Activated T-cell treated with anti-CD3 and anti-CD28 coated beads for 24 hours (primary cell): ENCODE data around the gene PDIK1L.

ENCODE experiments used
- DNase-seq: peaks from one replicate; pipeline ENCODE4 v3.0.0-alpha.2; 2020; ENCODE audit warnings: low read depth

PDIK1L gene

DNA sequence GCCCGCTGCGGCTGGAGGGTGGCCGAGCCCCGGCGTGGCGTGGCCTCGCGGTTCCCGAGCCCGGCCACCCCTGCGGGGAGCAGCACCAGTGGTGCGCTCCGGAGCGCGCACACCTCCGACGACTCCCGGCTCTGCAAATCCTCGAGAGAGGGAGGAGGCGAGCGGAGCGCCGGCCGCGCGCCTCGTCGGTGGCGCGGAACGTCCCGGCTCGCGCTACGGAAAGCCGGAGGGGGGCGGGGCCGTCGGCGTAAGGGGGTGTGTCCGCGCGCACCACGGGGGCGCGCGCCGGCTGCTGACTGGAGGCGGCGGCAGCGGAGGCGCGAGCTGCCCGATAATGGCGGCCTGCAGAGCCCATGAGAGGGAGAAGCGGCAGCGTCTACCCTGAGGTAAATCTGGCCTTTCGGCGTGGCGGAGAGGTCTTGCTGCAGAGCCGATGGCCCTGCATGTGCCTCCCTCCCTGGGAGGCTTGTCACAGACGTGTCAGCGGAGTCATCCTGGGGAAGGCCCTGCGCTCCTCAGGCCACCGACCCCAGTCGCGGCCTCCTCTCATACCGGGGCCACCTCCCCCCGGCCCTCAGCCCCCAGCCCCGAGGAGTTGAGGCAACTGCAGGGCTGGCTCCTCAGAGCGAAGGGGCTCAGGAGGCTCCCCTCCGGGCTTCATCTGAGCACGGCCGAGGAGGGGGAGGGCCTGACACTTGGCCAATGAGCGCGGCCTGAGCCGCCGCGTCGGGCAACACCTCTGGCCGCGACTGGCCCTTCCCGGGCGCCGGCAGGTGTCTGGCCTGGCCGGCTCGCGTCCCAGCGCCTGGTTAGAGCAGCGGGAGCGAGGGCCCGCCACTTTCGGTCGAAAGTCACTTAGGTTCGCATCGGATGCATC is at the start of gene PDIK1L:
Gene PDIK1L (plus strand): TSS at position 295 of the 877 bp plus-strand sequence. CDS start 2,485 bp downstream, outside the sequence.
- peak; percentile 93 for DNase-seq

DNA sequence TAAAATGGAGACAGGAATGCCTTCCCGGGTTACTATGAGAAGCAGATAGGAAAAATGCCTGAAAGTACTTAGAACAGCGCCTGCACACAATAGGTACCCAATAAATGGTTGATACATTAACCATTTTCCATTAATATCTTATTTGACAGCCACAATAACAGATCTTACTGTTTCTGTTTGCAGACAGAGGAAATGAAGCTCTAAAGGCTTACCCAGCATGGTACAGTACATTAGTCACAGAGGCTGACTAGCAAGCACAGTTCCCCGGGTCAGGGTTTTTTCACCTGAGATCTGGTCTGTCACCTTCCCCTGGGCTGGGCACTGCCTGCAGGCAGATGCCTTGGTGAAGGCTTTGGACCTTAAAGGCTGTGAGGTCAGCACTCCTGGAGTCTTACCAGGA is 47.1 kb upstream of the PDIK1L start:
- no peak for DNase-seq

DNA sequence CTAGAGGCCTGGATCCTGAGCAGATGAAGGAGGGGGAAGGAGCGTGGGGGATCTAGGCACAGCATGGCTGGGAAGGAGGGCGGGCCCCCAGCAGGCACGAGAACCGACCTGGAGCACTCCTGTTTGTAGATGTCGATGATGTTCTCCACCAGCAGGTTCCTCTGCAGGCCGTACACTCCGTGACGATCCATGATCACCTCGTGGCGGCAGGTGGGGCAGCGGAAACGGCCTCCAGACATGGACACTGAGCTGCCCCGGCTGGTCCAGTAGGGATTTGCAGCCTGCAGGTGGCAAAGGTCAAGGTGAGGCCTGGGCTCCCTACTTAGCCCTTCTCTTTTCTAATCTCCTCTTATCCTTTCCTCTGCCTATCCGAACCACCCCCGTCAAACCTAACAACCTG is 45.5 kb upstream of the PDIK1L start:
- DNase-seq: no peak

DNA sequence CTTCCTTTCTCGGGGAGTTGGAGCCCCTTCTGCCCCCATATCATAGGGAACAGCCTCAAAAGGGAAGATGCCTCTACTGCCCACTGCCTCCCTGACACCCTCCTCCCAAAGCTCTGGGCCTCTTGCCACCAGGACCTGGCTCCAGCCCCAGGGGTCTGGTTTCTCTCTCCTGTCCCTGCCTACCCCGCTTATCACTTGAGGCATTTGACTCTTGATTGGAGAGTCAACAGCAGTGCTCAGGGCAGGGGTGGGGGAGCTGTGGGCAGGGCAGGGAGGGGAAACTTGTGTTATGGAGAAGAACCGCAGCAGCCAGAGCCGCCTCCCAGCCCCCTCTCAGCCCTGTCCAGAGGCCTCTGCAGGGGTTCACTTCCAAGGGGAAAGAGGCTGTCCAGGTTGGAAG is 44.8 kb upstream of the PDIK1L start:
- DNase-seq: no peak

DNA sequence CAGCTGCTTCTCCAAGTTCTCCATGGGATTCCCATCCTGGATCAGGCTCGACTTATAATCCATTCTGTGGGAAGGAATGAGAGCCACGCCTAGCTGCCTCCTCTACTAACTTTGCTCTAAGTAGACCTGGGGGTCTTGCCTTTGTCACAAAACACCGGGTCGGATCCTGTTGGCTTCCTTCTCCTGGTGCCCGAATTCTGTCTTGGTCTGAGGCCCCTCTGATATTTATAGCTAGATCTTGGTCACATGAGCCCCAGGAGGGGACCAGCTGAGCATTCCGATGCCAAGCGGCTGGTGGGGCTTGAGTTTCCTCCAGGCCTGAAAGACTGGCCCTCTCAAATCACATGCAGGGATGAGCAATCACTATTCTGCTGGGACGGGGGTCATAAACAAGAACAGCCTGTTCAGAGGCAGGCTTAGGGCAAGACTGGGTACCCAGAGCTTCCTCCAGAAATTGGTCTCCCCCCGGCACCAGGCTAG is 44.2 kb upstream of the PDIK1L start, which contains the start of gene TRIM63:
Gene TRIM63 (minus strand): TSS at position 199 of the 480 bp plus-strand sequence. CDS start 136 bp downstream, at position 63.
- no peak for DNase-seq

DNA sequence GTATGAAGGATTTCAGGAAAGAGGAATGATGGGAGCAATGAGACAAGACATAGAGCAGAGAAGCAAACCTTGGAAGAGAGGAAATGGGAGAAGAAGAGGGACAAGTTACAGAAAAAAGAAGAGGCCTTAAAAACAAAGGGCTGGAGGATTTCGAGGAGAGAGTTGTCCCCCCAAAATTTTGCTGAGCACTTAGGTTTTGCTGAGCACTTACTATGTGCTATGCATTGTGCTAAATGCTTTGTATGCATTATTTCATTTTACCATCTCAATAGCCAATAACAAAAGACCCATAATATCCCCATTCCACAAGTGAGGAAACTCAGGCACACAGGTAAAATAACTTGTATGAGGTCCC is 41.7 kb upstream of the PDIK1L start:
- no peak for DNase-seq

DNA sequence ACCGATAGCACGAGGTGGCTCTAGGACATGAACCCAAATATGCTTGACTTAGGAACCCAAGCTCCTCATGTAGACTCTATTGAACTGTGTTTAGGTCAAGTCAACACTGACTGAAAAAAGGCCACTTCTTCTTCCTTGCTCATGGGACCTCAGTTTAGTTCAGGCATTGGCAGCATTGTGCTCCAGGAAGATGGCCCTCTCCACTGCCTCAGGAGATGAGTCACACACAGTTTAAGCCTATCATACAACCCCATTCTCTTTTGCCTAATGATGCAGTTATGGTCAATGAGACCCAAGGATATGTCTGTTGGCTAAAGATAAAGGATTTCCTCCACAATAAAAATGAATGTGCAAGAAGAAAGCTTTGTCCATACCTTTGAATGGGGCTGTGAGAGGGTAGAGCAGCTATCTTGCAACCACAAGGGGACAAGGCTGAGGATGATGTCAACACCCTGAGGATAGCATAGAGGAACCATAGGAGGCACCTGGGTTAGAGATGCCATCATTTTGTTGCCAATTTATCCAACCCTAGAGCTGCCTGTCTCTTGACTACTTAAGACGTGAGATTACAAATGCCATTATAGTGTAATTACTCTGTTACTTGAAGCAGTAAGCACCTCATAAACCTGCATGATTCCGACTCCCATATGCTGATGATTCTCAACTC is 41.2 kb upstream of the PDIK1L start:
- no peak for DNase-seq

DNA sequence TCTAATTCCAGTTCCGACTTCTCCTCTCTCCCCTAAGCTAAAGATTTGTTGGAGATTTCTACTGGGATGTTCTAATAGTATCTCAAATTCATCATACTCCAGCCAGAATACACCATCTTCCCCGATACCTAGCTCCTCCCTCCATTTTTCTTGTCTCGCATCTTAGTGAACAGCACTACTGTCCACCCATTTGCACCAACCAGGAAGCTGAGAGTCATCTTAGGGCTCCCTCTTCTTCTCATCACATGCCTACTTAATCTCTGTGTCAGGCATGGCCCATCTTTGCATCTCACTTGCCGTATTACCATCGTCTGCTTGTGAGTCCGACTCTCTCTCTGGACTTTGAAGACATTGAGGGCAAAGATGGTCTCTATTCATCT is 40.7 kb upstream of the PDIK1L start:
- DNase-seq: no peak

DNA sequence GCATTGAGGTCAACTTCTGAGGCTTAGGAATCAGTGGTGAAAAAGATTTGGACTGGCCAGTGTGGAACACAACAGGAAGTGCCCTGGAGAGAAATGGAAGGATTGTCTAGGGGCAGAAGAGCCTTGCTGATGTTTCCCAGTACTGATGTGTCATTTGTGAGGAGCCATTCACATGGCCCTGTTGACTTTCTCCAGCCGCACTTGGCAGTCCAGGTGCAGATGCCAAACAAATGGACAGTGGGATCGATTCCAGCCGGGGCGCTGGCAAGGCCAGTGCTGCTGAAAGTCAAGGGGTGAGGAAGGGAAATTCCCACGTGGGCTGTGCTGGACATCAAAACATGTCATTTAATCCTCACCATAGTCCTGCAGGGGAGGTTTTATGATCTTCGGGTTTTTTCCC is 39.3 kb upstream of the PDIK1L start:
- no peak for DNase-seq

DNA sequence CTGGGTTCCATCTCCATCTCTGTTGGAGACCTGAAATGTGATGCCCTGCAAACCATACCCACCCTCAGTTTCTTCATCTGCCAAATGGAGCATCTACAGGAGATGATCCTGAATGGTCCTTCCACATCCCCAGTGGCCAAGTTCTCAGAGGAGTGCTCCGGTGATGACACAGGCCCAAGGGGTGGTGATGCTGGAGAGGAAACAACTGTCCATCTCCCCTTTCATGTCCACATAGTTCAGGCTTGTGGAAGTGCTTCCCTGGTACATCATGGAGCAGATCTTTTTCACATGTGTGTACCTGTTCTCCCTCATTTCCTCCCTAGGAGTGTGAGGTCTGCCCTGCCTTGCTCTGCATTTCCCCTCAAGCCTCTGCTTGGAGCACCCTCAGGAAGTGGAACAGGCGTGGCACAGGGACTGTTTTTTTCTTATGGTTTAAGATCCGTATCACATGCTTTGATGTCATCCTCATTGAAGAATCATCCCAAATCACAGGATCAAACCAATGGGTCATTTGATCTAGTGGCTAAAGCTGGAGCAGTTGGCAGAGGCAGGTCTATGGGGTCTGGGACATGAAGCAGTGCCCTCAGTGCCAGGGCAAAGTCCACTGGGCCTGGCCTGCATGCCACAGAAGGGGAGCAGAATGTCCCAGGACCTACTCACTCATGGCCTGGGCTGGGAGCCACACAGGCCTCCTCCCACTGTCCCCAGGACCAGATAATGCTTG is 36.0 kb upstream of the PDIK1L start:
- no peak for DNase-seq

DNA sequence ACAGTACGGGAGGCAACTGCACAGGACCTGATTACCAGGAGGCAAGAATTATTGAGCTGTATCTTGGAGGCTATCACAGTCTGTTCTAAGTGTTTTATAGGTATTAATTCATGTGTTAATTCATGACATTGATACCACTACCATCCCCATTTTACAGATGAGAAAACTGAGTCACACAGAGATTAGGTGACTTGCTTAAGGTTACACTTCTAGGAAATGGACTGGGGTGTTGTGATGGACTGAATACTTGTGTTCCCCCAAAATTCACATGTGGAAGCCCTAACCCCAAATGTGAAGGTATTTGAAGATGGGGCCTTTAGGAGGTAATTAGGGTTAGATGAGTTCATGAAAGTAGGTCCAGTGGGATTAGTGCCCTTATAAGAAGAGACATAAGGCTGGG is 34.1 kb upstream of the PDIK1L start:
- DNase-seq: no peak

DNA sequence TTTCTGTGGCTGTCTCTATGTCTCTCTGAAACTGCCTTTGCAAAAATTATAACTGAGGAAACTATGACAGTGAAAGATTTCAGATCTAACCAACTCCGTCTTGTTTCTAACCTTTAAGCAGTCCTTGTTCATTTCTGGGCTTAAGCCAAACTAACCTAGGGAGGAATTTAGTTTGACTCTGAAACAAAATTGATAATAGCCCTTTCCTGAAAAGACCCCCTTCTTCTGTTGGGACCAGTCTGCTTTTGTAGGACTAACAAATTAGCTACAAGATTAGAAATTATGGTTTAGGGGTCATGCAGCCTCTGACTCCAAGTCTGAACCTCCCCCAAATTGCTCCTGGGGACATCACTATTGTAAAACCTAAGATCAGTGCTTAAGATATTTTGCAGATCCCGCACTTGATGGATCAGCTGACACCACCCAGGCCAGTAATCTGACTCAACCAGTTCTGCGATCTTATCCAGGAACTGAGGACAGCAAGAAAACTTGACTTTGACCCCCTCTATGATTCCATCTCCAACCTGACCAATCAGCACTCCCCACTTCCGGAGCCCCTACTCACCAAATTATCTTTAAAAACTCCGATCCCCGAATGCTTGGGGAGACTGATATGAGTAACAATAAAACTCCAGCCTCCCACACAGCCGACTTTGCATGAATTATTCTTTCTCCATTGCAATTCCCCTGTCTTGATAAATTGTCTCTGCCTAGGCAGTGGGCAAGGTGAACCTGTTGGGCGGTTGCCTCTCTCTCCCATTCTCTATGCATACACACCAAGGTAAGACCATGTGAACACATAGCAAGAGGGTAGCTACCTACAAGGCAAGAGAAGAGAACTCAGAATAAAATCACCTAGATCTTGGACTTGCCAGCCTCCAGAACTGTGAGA is 33.1 kb upstream of the PDIK1L start:
- no peak for DNase-seq

DNA sequence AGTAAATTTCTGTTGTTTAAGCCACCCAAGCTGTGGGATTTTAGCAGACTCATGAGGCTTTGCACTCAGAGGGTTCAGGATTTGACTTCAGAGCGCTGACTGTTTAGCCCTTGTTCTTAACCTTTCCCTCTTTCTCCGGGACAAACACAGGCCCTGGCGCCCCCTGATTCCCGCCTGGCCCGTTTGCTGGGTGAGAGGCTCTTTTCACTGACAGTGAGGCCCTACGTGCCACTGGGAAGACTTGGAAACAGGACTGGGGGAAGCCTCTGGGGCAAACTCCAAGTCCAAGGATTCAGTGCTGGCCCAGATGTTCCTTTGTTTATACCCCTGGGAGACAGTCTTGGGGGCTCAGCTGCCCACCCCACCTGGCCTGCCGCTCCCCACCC is 32.5 kb upstream of the PDIK1L start:
- no peak for DNase-seq

DNA sequence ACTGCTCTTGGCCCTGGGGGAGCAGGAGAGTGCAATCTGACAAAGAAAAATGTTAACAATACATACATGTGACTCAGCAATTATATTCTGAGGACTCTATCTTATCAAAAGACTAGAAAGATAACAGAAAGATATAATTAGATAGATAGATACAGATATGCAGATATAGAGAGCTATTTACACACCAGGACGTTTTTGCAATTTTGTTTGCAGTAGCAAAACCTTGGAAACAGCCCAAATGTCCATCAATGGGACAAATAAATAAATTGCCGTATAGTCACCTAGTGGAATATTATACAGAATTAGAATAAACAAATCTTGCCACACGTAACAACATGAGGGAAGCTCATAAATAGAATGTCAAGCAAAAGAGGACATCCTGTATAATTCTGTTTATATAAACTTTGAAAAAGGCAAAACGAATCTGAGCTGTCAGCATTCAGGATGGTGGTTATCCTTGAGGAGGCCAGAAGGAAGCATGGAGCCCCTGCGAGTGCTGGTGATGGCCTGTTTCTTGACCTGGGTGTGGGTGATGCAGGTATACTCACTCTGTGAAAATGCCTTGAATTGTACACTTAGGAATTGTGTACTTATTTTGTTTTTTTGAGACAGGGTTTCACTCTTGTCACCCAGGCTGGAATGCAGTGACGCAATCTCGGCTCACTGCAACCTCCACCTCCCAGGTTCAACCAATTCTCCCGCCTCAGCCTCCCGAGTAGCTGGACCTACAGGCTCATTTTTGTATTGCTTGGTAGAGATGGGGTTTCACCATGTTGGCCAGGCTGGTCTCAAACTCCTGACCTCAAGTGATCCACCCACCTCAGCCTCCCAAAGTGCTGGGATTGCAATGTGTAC is 31.4 kb upstream of the PDIK1L start:
- no peak for DNase-seq

DNA sequence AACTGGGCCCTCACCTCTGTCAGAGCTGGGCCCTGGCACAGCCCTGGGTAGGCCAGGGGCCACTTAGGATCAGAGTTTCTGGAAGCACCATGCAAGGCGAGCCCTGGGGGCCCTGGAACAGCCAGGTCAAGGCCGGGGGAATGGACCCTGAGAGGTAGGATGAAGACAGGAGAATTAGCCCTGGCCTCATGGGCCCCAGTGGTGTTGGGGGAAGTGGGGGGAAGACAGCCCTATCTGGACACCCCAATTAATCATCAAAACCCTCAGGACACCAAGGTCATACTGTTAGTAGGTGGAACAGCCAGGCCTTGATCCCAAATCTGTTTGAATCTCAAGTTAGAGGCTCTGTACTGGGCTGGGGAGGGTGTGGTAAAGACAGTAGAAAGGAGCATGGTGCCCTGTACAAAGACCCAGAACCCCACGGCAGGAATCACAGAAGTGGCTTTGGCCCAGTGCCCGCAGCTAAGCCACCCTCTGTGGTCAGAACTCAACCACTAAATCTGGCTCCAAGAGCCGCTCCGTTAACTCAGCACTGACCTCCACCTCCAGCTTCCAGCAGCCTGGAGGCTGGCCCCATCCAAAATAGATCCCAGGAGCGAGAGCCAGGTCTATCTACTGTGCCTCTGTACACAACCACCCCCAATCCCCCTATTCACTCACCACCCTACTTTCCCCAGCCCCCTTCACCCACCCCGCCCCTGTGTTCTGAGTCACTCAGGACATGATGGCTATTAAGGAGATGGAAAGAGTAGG is 30.2 kb upstream of the PDIK1L start:
- no peak for DNase-seq

DNA sequence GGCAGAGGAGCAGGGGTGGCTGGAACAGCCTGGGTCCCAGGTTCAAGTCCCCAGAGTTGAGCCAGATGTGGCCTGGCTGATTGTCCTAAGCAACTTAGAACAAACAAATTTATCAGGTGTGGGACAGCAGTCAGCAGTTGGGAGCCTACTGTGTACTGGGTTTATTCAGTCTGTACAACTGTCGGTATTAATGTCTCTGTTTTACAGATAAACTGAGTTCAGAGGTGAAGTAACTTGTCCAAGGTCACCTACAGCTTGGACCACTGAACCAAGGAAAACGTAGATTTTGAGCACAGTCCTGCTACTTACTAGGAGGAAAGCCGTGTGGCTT is 29.6 kb upstream of the PDIK1L start:
- DNase-seq: no peak

DNA sequence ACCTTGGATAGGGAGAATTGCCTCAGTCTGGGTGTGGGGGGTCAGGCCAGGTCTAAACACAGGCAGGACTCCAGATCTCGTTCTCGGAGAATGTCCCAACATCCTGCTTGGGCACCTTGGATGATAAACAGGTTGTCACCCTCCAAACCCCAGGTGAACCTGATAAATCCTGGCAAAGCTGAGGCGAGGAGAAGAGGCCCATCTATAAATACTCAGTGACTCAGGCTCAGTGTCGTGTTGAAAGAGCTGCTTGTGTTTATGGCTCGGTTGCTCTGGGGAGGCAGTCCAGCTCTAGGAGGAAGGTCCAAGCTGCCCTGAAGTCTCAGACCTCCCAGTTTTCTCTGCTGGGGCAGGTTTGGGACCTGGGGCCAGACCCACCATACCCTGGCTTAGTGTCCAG is 28.4 kb upstream of the PDIK1L start:
- DNase-seq: no peak

DNA sequence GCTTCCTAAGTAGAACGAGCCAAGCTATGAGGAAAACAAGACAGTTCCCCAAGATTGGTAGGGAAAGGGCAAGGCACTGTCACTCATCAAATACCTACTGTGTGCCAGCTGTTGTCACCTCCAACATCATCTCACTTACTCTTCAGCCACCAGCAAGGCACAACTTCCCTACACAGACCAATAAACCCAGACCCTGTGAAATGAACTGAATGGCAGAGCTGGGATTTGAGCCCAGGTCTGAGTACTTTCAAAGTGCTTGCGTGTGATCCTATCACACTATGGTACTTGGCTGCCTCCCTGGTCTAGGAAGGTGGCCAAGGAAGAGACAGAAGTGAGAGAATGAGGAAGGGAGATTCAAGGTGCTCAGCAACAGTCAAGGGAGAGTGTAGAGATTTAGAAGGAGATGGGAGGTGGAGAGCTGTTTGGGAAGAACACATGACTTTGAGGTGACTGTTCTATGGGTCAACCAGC is 27.5 kb upstream of the PDIK1L start:
- DNase-seq: no peak

DNA sequence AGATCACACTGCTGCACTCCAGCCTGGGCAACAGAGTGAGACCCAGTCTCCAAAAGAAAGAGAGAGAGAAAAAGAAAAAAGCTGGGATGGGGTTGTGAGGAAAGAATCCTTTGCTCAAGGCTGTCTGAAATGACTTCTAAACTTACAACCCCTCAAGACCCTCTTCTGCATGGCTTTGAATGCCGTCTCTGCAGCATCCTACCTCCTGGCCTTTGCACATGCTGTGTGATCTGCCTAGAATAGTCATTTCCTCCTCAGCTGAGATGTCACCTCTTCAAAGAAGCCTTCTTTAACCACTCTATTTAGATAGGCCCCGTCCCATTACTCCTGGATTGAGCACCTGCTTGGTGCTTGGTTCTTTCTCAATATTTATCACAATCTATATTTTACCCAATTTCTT is 26.8 kb upstream of the PDIK1L start:
- DNase-seq: no peak

DNA sequence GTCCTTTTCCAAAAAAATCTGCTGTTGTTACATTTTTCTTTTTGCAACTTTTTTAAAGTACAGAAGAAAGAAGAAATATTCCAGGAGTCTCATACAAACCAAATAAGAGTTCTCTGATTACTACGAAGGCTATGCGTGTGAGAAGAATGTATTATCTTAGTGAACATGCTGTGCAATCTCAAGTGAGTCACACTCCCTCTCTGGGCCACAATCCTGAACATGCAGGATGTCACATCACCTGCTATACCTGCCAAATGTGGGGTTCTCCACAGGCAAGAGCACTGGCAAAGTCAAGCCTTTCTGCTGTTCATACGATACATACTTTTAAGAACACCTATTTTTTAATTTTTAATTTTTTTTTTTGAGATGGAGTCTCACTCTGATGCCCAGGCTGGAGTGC is 22.5 kb upstream of the PDIK1L start:
- DNase-seq: no peak
